Measurements from ENCODE around the gene MED13L.
A peak's percentile ranks its signal among the peaks of the same experiment; 100 is the strongest.
"Not testable (repeated sequence)": the region's sequence is repeated elsewhere in the genome, so short reads cannot be mapped to it uniquely, and the experiment has no call there.

MED13L gene

GRCh38 chr12:116248930-116249329, 28.6 kb downstream of the MED13L start:
- H3K27me3 Mint-ChIP-seq, result no peaks in the 10 kb centered on the region
- H3K4me3 Mint-ChIP-seq, result no peak overlapping the region
- no peak overlapping the region for H3K27ac Mint-ChIP-seq
- ATAC-seq, result no peak
- peaks cover 14% of the 10 kb centered on the region for H3K36me3 Mint-ChIP-seq
- H3K4me1 Mint-ChIP-seq, result peaks cover 71% of the 10 kb centered on the region
- H3K9me3 Mint-ChIP-seq, result peaks cover 10% of the 10 kb centered on the region

- no peak for ATAC-seq
- Mint-ChIP-seq H3K4me1 (peaks cover 74% of the 10 kb centered on the region), H3K27ac (no peak overlapping the region), H3K9me3 (peaks cover 10% of the 10 kb centered on the region), H3K4me3 (no peak overlapping the region), H3K36me3 (peaks cover 14% of the 10 kb centered on the region), H3K27me3 (no peaks in the 10 kb centered on the region)
These were observed 29.1 kb downstream of the MED13L start for GRCh38 chr12:116248433-116248832.

GRCh38 chr12:116247377-116247776, 30.1 kb downstream of the MED13L start:
- no peaks in the 10 kb centered on the region for H3K27me3 Mint-ChIP-seq
- no peak overlapping the region for H3K4me3 Mint-ChIP-seq
- H3K4me1 Mint-ChIP-seq, result peaks cover 70% of the 10 kb centered on the region
- no peak overlapping the region for H3K27ac Mint-ChIP-seq
- peaks cover 10% of the 10 kb centered on the region for H3K36me3 Mint-ChIP-seq
- ATAC-seq, result no peak
- H3K9me3 Mint-ChIP-seq, result peaks cover 7% of the 10 kb centered on the region

- Mint-ChIP-seq H3K27me3 (no peaks in the 10 kb centered on the region), H3K9me3 (peaks cover 5% of the 10 kb centered on the region), H3K27ac (no peak overlapping the region), H3K4me1 (peaks cover 67% of the 10 kb centered on the region), H3K4me3 (no peak overlapping the region), H3K36me3 (peaks cover 6% of the 10 kb centered on the region)
- ATAC-seq, result no peak
These were observed 30.9 kb downstream of the MED13L start for GRCh38 chr12:116246490-116247179.

- no peaks in the 10 kb centered on the region for H3K27me3 Mint-ChIP-seq
- no peak for ATAC-seq
- H3K9me3 Mint-ChIP-seq, result no peaks in the 10 kb centered on the region
- no peak overlapping the region for H3K4me3 Mint-ChIP-seq
- peaks cover 5% of the 10 kb centered on the region for H3K36me3 Mint-ChIP-seq
- H3K4me1 Mint-ChIP-seq, result peaks cover 73% of the 10 kb centered on the region
- no peak overlapping the region for H3K27ac Mint-ChIP-seq
These were observed 32.3 kb downstream of the MED13L start for GRCh38 chr12:116245189-116245588.

GRCh38 chr12:116244474-116245090, 32.9 kb downstream of the MED13L start:
- Mint-ChIP-seq H3K4me3 (no peak overlapping the region), H3K4me1 (peaks cover 76% of the 10 kb centered on the region), H3K27me3 (no peaks in the 10 kb centered on the region), H3K36me3 (peaks cover 9% of the 10 kb centered on the region), H3K27ac (peak overlapping the region; percentile 67), H3K9me3 (no peaks in the 10 kb centered on the region)
- ATAC-seq, result no peak

- Mint-ChIP-seq H3K9me3 (no peaks in the 10 kb centered on the region), H3K4me3 (no peak overlapping the region), H3K27ac (peak overlapping the region; percentile 67), H3K36me3 (peaks cover 9% of the 10 kb centered on the region), H3K4me1 (peaks cover 73% of the 10 kb centered on the region), H3K27me3 (no peaks in the 10 kb centered on the region)
- peak; percentile 76 for ATAC-seq
These were observed 33.5 kb downstream of the MED13L start for GRCh38 chr12:116244001-116244400.

GRCh38 chr12:116242740-116243139, 34.8 kb downstream of the MED13L start:
- Mint-ChIP-seq H3K27ac (no peak overlapping the region), H3K36me3 (peaks cover 9% of the 10 kb centered on the region), H3K27me3 (no peaks in the 10 kb centered on the region), H3K4me1 (peaks cover 60% of the 10 kb centered on the region), H3K4me3 (no peak overlapping the region), H3K9me3 (no peaks in the 10 kb centered on the region)
- no peak for ATAC-seq

GRCh38 chr12:116241157-116241759, 36.2 kb downstream of the MED13L start:
- H3K9me3 Mint-ChIP-seq, result no peaks in the 10 kb centered on the region
- H3K4me1 Mint-ChIP-seq, result peaks cover 63% of the 10 kb centered on the region
- H3K4me3 Mint-ChIP-seq, result no peak overlapping the region
- peaks cover 9% of the 10 kb centered on the region for H3K36me3 Mint-ChIP-seq
- no peak overlapping the region for H3K27ac Mint-ChIP-seq
- H3K27me3 Mint-ChIP-seq, result no peaks in the 10 kb centered on the region
- ATAC-seq, result no peak

- not testable (repeated sequence) for H3K27me3 Mint-ChIP-seq, H3K36me3 Mint-ChIP-seq, H3K9me3 Mint-ChIP-seq, H3K27ac Mint-ChIP-seq, ATAC-seq, H3K4me3 Mint-ChIP-seq
- H3K4me1 Mint-ChIP-seq, result peaks cover 43% of the 10 kb centered on the region
These were observed 38.8 kb downstream of the MED13L start for GRCh38 chr12:116238570-116239119.

- no peak for ATAC-seq
- Mint-ChIP-seq H3K4me3 (no peak overlapping the region), H3K27ac (no peak overlapping the region), H3K27me3 (no peaks in the 10 kb centered on the region), H3K9me3 (no peaks in the 10 kb centered on the region), H3K4me1 (peaks cover 43% of the 10 kb centered on the region), H3K36me3 (peaks cover 14% of the 10 kb centered on the region)
These were observed 39.3 kb downstream of the MED13L start for GRCh38 chr12:116238149-116238548.

GRCh38 chr12:116236976-116237375, 40.5 kb downstream of the MED13L start:
- Mint-ChIP-seq H3K4me3 (no peak overlapping the region), H3K27ac (peak overlapping the region; percentile 36), H3K36me3 (peaks cover 14% of the 10 kb centered on the region), H3K4me1 (peaks cover 41% of the 10 kb centered on the region), H3K27me3 (no peaks in the 10 kb centered on the region), H3K9me3 (no peaks in the 10 kb centered on the region)
- no peak for ATAC-seq

- no peak overlapping the region for H3K4me3 Mint-ChIP-seq
- H3K9me3 Mint-ChIP-seq, result no peaks in the 10 kb centered on the region
- peaks cover 37% of the 10 kb centered on the region for H3K4me1 Mint-ChIP-seq
- no peak for ATAC-seq
- H3K27me3 Mint-ChIP-seq, result no peaks in the 10 kb centered on the region
- peak overlapping the region; percentile 36 for H3K27ac Mint-ChIP-seq
- H3K36me3 Mint-ChIP-seq, result peaks cover 14% of the 10 kb centered on the region
These were observed 41.3 kb downstream of the MED13L start for GRCh38 chr12:116236148-116236731.

GRCh38 chr12:116234148-116234547, 43.3 kb downstream of the MED13L start:
- Mint-ChIP-seq H3K36me3 (peaks cover 17% of the 10 kb centered on the region), H3K4me1 (peaks cover 26% of the 10 kb centered on the region)
- H3K4me3 Mint-ChIP-seq, H3K27me3 Mint-ChIP-seq, H3K27ac Mint-ChIP-seq, ATAC-seq, H3K9me3 Mint-ChIP-seq: not testable (repeated sequence)

GRCh38 chr12:116233669-116234068, 43.8 kb downstream of the MED13L start:
- H3K36me3 Mint-ChIP-seq, result peaks cover 20% of the 10 kb centered on the region
- H3K27me3 Mint-ChIP-seq, result no peaks in the 10 kb centered on the region
- no peaks in the 10 kb centered on the region for H3K9me3 Mint-ChIP-seq
- no peak for ATAC-seq
- H3K4me3 Mint-ChIP-seq, result no peak overlapping the region
- peaks cover 28% of the 10 kb centered on the region for H3K4me1 Mint-ChIP-seq
- H3K27ac Mint-ChIP-seq, result peak overlapping the region; percentile 49

Data from stimulated activated memory B cell treated with anti-CD40 and anti-IgM and Interleukin-4, amounts not matched to agents 10 μg/mL and 1 μg/mL and 100 μg/mL, for 72 hours (primary cell).